ENCODE data around the gene RHOBTB3. TPM values are rescaled to one million over a fixed set of nuclear protein-coding genes. Genes with fewer than 3 reads are reported as not detected.

RHOBTB3 gene
- total and polyA plus RNA-seq, 9 donors = 52.8 to 221 (median 180) TPM

- no peak for TF ChIP-seq CTCF (IDR thresholded peaks at IDR 0.05)
- TF ChIP-seq POLR2A (IDR thresholded peaks at IDR 0.05) = no peak
- no peak for TF ChIP-seq EP300 (IDR thresholded peaks at IDR 0.05)
- H3K36me3 ChIP-seq = no peaks in the 10 kb centered on the region
- no peak for DNase-seq
- no peaks in the 10 kb centered on the region for H3K27me3 ChIP-seq
- WGBS, 3 donors = 89 to 94% (median 92%) methylated on average over 4 of the region's 4 CpGs
- intact Hi-C loops (cut with DNase I) = loop anchor here in 3 of 4 donors (5.0 to 10.0 kb wide), 3 partner anchors 63 to 107 kb away; no protein-coding TSS in a partner anchor
- no peaks in the 10 kb centered on the region for H3K9me3 ChIP-seq
- no peak overlapping the region for H3K27ac ChIP-seq
- peaks cover 16% of the 10 kb centered on the region for H3K4me1 ChIP-seq (ENCODE audit: insufficient read depth)
- H3K4me3 ChIP-seq = no peak overlapping the region
Observed at GRCh38 chr5:95782181-95782580, 51.0 kb downstream of the RHOBTB3 start.

- no peak overlapping the region for H3K4me3 ChIP-seq
- peaks cover 13% of the 10 kb centered on the region for H3K4me1 ChIP-seq (ENCODE audit: insufficient read depth)
- no peaks in the 10 kb centered on the region for H3K9me3 ChIP-seq
- TF ChIP-seq EP300 (IDR thresholded peaks at IDR 0.05) (no peak), POLR2A (IDR thresholded peaks at IDR 0.05) (no peak), CTCF (IDR thresholded peaks at IDR 0.05) (no peak)
- no peak overlapping the region for H3K27ac ChIP-seq
- intact Hi-C loops (cut with DNase I) = loop anchor here in 3 of 4 donors (5.0 to 10.0 kb wide), 3 partner anchors 61 to 109 kb away; no protein-coding TSS in a partner anchor
- DNase-seq = no peak
- H3K27me3 ChIP-seq = no peaks in the 10 kb centered on the region
- 86 to 92% (median 88%) methylated on average over 3 of the region's 3 CpGs for WGBS, 3 donors
- H3K36me3 ChIP-seq = no peaks in the 10 kb centered on the region
Observed at GRCh38 chr5:95783661-95784060, 52.5 kb downstream of the RHOBTB3 start.

GRCh38 chr5:95784514-95785302, 53.6 kb downstream of the RHOBTB3 start:
- no peak for DNase-seq
- WGBS, 3 donors = 65 to 80% (median 74%) methylated on average over 9 of the region's 9 CpGs
- H3K4me3 ChIP-seq = no peak overlapping the region

More at GRCh38 chr5:95784514-95785302, 53.6 kb downstream of the RHOBTB3 start:
- no peaks in the 10 kb centered on the region for H3K9me3 ChIP-seq
- H3K36me3 ChIP-seq = no peaks in the 10 kb centered on the region
- intact Hi-C loops (cut with DNase I) = loop anchor here in 3 of 4 donors (5.0 to 10.0 kb wide), 4 partner anchors 53 to 110 kb away; no protein-coding TSS in a partner anchor
- no peaks in the 10 kb centered on the region for H3K27me3 ChIP-seq
- peaks cover 3% of the 10 kb centered on the region for H3K4me1 ChIP-seq (ENCODE audit: insufficient read depth)
- no peak for TF ChIP-seq EP300 (IDR thresholded peaks at IDR 0.05)
- TF ChIP-seq CTCF (IDR thresholded peaks at IDR 0.05) = no peak
- no peak for TF ChIP-seq POLR2A (IDR thresholded peaks at IDR 0.05)
- H3K27ac ChIP-seq = no peak overlapping the region
